Cardiac fibroblast (primary cell): ENCODE measurements around the gene PLXNA4.

Source experiments
- DNase-seq, 2 donors: peaks; one replicate each; pipeline versions ENCODE4 v3.0.0 to v3.0.0-alpha.2; 2010; ENCODE audit warnings: low read depth in 2 of 2
- H3K4me3 ChIP-seq, 2 donors: replicated peaks in 1 of 2; 1 replicate in 1 of 2; 2 replicates in 1 of 2; pipeline ENCODE4 v1.5.1; 2011; ENCODE audit warnings: low read depth in 2 of 2, low read length in 2 of 2, mild to moderate bottlenecking in 2 of 2, moderate library complexity in 1 of 2
- CTCF ChIP-seq: IDR thresholded peaks from one replicate; pipeline ENCODE4 v1.5.1; 2011; ENCODE audit warnings: low read depth, mild to moderate bottlenecking, low read length, inconsistent platforms

PLXNA4 gene

GRCh38 chr7:132367795-132368194, 208.5 kb downstream of the PLXNA4 start:
- H3K4me3 ChIP-seq = no peak overlapping the region
- DNase-seq = no peak
- TF ChIP-seq CTCF = no peak

GRCh38 chr7:132367004-132367403, 209.3 kb downstream of the PLXNA4 start:
- no peak for DNase-seq
- H3K4me3 ChIP-seq = no peak overlapping the region
- TF ChIP-seq CTCF = no peak

GRCh38 chr7:132364226-132364625, 212.0 kb downstream of the PLXNA4 start:
- no peak overlapping the region for H3K4me3 ChIP-seq
- no peak for DNase-seq
- no peak for TF ChIP-seq CTCF

DNA sequence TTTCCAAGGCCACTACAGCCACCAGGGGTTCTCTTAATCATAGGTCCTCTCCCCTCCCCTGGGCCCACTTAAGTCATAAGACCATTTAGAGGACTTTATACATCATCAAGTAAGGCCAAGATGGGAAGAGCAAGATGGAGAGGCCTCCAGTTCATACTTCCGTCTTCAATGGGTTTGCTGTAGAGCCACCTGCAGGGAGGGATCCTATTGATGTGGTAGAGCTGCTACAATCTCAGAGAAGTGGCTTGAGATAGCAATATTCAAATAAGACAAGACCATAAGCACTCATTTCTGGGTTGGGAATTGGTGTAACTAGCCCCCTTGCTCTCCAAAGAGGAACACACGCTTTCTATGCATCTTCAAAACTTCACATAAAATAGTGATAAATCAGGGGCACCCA, 214.2 kb downstream of the PLXNA4 start:
- TF ChIP-seq CTCF = no peak
- no peak for DNase-seq

GRCh38 chr7:132361146-132361545, 215.1 kb downstream of the PLXNA4 start:
- H3K4me3 ChIP-seq = no peak overlapping the region
- TF ChIP-seq CTCF = no peak
- DNase-seq = no peak

More for the DNA sequence above, 214.2 kb downstream of the PLXNA4 start:
- H3K4me3 ChIP-seq = no peak overlapping the region

DNA sequence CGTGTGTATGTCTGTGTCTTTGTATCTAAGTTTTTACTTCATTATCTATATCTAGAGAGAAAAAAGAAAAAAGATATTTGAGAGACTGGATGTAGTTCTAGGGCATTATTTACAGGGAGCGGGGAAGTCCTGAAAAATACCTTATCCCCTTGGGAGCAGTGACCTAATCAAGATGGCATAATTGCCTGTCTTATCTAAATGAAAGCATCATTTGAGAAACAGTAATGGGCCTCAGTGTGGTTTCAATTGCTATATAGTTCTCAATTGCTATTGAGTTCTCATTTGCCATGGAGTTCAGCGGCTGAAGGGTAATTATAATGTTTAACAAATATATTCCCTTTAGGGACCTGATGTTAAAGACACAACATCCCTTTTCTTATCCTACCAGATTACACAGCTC, 216.5 kb downstream of the PLXNA4 start:
- H3K4me3 ChIP-seq = no peak overlapping the region
- DNase-seq = no peak
- no peak for TF ChIP-seq CTCF

GRCh38 chr7:132355048-132355447, 221.2 kb downstream of the PLXNA4 start:
- DNase-seq = no peak
- H3K4me3 ChIP-seq = no peak overlapping the region
- no peak for TF ChIP-seq CTCF
